CD8-positive, alpha-beta memory T cell (primary cell): Measurements from ENCODE around the gene ZFYVE9. TPM values are rescaled to one million over a fixed set of nuclear protein-coding genes. Genes with fewer than 3 reads are reported as not detected.

Source experiments
- CTCF ChIA-PET: fragments of 350-600 bp; sonication (Branson Sonifier 250); formaldehyde crosslinking; loops from one replicate; lab custom pipeline; 2021; ENCODE audit warnings: antibody characterized with exemption; lab: Charles Lee
- POLR2A ChIA-PET: fragments of 350-600 bp; sonication (Branson Sonifier 250); formaldehyde crosslinking; loops from one replicate; lab custom pipeline; 2021; ENCODE audit warnings: antibody characterized with exemption; lab: Charles Lee
- DNase-seq, 5 donors: peaks; one replicate each; pipeline versions ENCODE4 v3.0.0 to v3.0.0-alpha.2; 2020 to 2022; ENCODE audit warnings: mixed read lengths in 1 of 5
- H3K27ac ChIP-seq: one replicate; pipeline ENCODE4 v1.7.0; 2013; ENCODE audit warnings: low read depth, mild to moderate bottlenecking, low read length, moderate library complexity
- H3K27me3 ChIP-seq: 2 replicates; pipeline ENCODE4 v1.7.0; 2013; ENCODE audit warnings: low read length, mild to moderate bottlenecking; ENCODE audit not compliant: insufficient read depth, poor library complexity, severe bottlenecking
- H3K36me3 ChIP-seq: 2 replicates; pipeline ENCODE4 v1.7.0; 2013; ENCODE audit warnings: mild to moderate bottlenecking, low read length, moderate library complexity; ENCODE audit not compliant: insufficient read depth
- H3K4me1 ChIP-seq: 2 replicates; pipeline ENCODE4 v1.7.0; 2013; ENCODE audit warnings: mild to moderate bottlenecking, low read length, moderate library complexity; ENCODE audit not compliant: insufficient read depth
- H3K4me3 ChIP-seq: 2 replicates; pipeline ENCODE4 v1.7.0; 2013; ENCODE audit warnings: mild to moderate bottlenecking, low read length
- H3K9me3 ChIP-seq: 2 replicates; pipeline ENCODE4 v1.7.0; 2013; ENCODE audit warnings: mild to moderate bottlenecking, low read length
- H3K27ac Mint-ChIP-seq, 8 donors: one replicate each; pipeline ENCODE4 v1.8.0; 2020 to 2021; ENCODE audit warnings: mixed read lengths in 8 of 8, mild to moderate bottlenecking in 6 of 8, inconsistent platforms in 3 of 8, moderate library complexity in 3 of 8
- H3K27me3 Mint-ChIP-seq, 2 donors: one replicate each; pipeline ENCODE4 v1.8.0; 2020 to 2021; ENCODE audit warnings: mixed read lengths in 2 of 2, mild to moderate bottlenecking in 1 of 2, moderate library complexity in 1 of 2
- H3K36me3 Mint-ChIP-seq, 3 donors: one replicate each; pipeline ENCODE4 v1.8.0; 2020 to 2021; ENCODE audit warnings: mixed read lengths in 3 of 3, inconsistent platforms in 1 of 3, mild to moderate bottlenecking in 1 of 3
- H3K4me1 Mint-ChIP-seq, 3 donors: one replicate each; pipeline ENCODE4 v1.8.0; 2020 to 2021; ENCODE audit warnings: mixed read lengths in 3 of 3, inconsistent platforms in 1 of 3, mild to moderate bottlenecking in 1 of 3
- H3K4me3 Mint-ChIP-seq, 7 donors: one replicate each; pipeline ENCODE4 v1.8.0; 2020 to 2021; ENCODE audit warnings: mixed read lengths in 7 of 7, mild to moderate bottlenecking in 6 of 7, moderate library complexity in 4 of 7, inconsistent platforms in 2 of 7
- H3K9me3 Mint-ChIP-seq, 5 donors: one replicate each; pipeline ENCODE4 v1.8.0; 2020 to 2022; ENCODE audit warnings: mixed read lengths in 5 of 5, mild to moderate bottlenecking in 3 of 5, moderate library complexity in 2 of 5, inconsistent platforms in 1 of 5
- polyA plus RNA-seq: library from polyadenylated mRNA; unstranded; fragments of 300-500 nt; fragmentation: Illumina TruSeq; gene quantifications from one replicate; pipeline ENCODE4 v1.2.3, GENCODE V29; 2021
- total RNA-seq, 2 experiments: library from RNA; stranded (reverse); gene quantifications; one replicate each; pipeline ENCODE4 v1.2.3, GENCODE V29; 2021

The ZFYVE9 gene
- total and polyA plus RNA-seq, 3 experiments from 2014 or later = 3.2 to 4.7 (median 4.4) TPM

GRCh38 chr1:52153898-52154297 lies 12.0 kb downstream of the ZFYVE9 start:
- H3K9me3 Mint-ChIP-seq = no peaks in the 10 kb centered on the region
- peaks cover 0 to 2% (median 0%) of the 10 kb centered on the region in 3 donors for H3K36me3 Mint-ChIP-seq
- peaks cover 0 to 18% (median 1%) of the 10 kb centered on the region in 3 donors for H3K4me1 Mint-ChIP-seq
- H3K4me3 Mint-ChIP-seq = no peak overlapping the region
- POLR2A ChIA-PET = no interaction called here
- Histone ChIP-seq H3K27ac (no peak overlapping the region), H3K4me1 (no peaks in the 10 kb centered on the region), H3K9me3 (no peaks in the 10 kb centered on the region), H3K36me3 (no peaks in the 10 kb centered on the region), H3K27me3 (no peaks in the 10 kb centered on the region), H3K4me3 (no peak overlapping the region)
- no peak overlapping the region for H3K27ac Mint-ChIP-seq
- peaks cover 0 to 1% of the 10 kb centered on the region in 2 donors for H3K27me3 Mint-ChIP-seq
- CTCF ChIA-PET = no interaction called here
- DNase-seq = no peak

GRCh38 chr1:52156460-52156859 lies 14.6 kb downstream of the ZFYVE9 start:
- Histone ChIP-seq H3K27me3 (no peaks in the 10 kb centered on the region), H3K4me1 (no peaks in the 10 kb centered on the region), H3K4me3 (no peak overlapping the region), H3K36me3 (no peaks in the 10 kb centered on the region), H3K27ac (no peak overlapping the region), H3K9me3 (no peaks in the 10 kb centered on the region)
- Mint-ChIP-seq H3K36me3 (peaks cover 0 to 7% (median 3%) of the 10 kb centered on the region in 3 donors), H3K4me1 (peaks cover 0 to 19% (median 1%) of the 10 kb centered on the region in 3 donors), H3K27me3 (peaks cover 0 to 3% of the 10 kb centered on the region in 2 donors), H3K9me3 (no peaks in the 10 kb centered on the region), H3K27ac (peak overlapping the region in 1 of 8 donors; percentile 62), H3K4me3 (no peak overlapping the region)
- DNase-seq = no peak
- ChIA-PET CTCF (interaction anchor here (0.6 kb wide), 1 partner anchor 1086 kb away, joined by 3 read pairs; no protein-coding TSS in a partner anchor), POLR2A (no interaction called here)

GRCh38 chr1:52157582-52157981 lies 15.7 kb downstream of the ZFYVE9 start:
- Mint-ChIP-seq H3K27me3 (peaks cover 0 to 3% of the 10 kb centered on the region in 2 donors), H3K27ac (no peak overlapping the region), H3K9me3 (no peaks in the 10 kb centered on the region), H3K4me3 (no peak overlapping the region), H3K4me1 (peaks cover 0 to 18% (median 1%) of the 10 kb centered on the region in 3 donors), H3K36me3 (peaks cover 0 to 10% (median 2%) of the 10 kb centered on the region in 3 donors)
- Histone ChIP-seq H3K9me3 (no peaks in the 10 kb centered on the region), H3K27ac (no peak overlapping the region), H3K27me3 (no peaks in the 10 kb centered on the region), H3K4me1 (no peaks in the 10 kb centered on the region), H3K36me3 (no peaks in the 10 kb centered on the region), H3K4me3 (no peak overlapping the region)
- ChIA-PET POLR2A (no interaction called here), CTCF (no interaction called here)
- no peak for DNase-seq

- Histone ChIP-seq H3K4me3 (no peak overlapping the region), H3K36me3 (no peaks in the 10 kb centered on the region), H3K27ac (no peak overlapping the region), H3K27me3 (no peaks in the 10 kb centered on the region), H3K9me3 (no peaks in the 10 kb centered on the region), H3K4me1 (no peaks in the 10 kb centered on the region)
- no peak overlapping the region for H3K27ac Mint-ChIP-seq
- no peak overlapping the region for H3K4me3 Mint-ChIP-seq
- H3K9me3 Mint-ChIP-seq = no peaks in the 10 kb centered on the region
- H3K27me3 Mint-ChIP-seq = peaks cover 0 to 3% of the 10 kb centered on the region in 2 donors
- H3K4me1 Mint-ChIP-seq = peaks cover 0 to 15% (median 1%) of the 10 kb centered on the region in 3 donors
- DNase-seq = no peak
- POLR2A ChIA-PET = no interaction called here
- CTCF ChIA-PET = no interaction called here
- H3K36me3 Mint-ChIP-seq = peaks cover 0 to 10% (median 2%) of the 10 kb centered on the region in 3 donors
These were observed 16.3 kb downstream of the ZFYVE9 start for GRCh38 chr1:52158218-52158617.

- H3K4me3 ChIP-seq = no peak overlapping the region
- Mint-ChIP-seq H3K36me3 (peaks cover 0 to 10% (median 2%) of the 10 kb centered on the region in 3 donors), H3K4me3 (no peak overlapping the region), H3K9me3 (no peaks in the 10 kb centered on the region), H3K4me1 (peaks cover 0 to 15% (median 1%) of the 10 kb centered on the region in 3 donors), H3K27me3 (peaks cover 0 to 3% of the 10 kb centered on the region in 2 donors), H3K27ac (no peak overlapping the region)
- H3K4me1 ChIP-seq = no peaks in the 10 kb centered on the region
- ChIA-PET CTCF (no interaction called here), POLR2A (no interaction called here)
- H3K27me3 ChIP-seq = no peaks in the 10 kb centered on the region
- H3K9me3 ChIP-seq = no peaks in the 10 kb centered on the region
- H3K27ac ChIP-seq = no peak overlapping the region
- DNase-seq = no peak
- H3K36me3 ChIP-seq = no peaks in the 10 kb centered on the region
These were observed 17.3 kb downstream of the ZFYVE9 start for GRCh38 chr1:52159033-52159789.

GRCh38 chr1:52162947-52163346 lies 21.1 kb downstream of the ZFYVE9 start:
- H3K36me3 Mint-ChIP-seq = peaks cover 0 to 10% (median 2%) of the 10 kb centered on the region in 3 donors

GRCh38 chr1:52164604-52165003 lies 22.7 kb downstream of the ZFYVE9 start:
- Histone ChIP-seq H3K9me3 (no peaks in the 10 kb centered on the region), H3K4me3 (no peak overlapping the region), H3K36me3 (no peaks in the 10 kb centered on the region), H3K27me3 (no peaks in the 10 kb centered on the region), H3K4me1 (no peaks in the 10 kb centered on the region), H3K27ac (no peak overlapping the region)
- H3K4me3 Mint-ChIP-seq = no peak overlapping the region
- peaks cover 0 to 1% (median 0%) of the 10 kb centered on the region in 3 donors for H3K4me1 Mint-ChIP-seq
- H3K9me3 Mint-ChIP-seq = peaks cover 0 to under 1% (median 0%) of the 10 kb centered on the region in 5 donors
- no peak for DNase-seq
- H3K27ac Mint-ChIP-seq = no peak overlapping the region
- peaks cover 0 to 8% (median 2%) of the 10 kb centered on the region in 3 donors for H3K36me3 Mint-ChIP-seq
- POLR2A ChIA-PET = no interaction called here
- peaks cover 0 to 2% of the 10 kb centered on the region in 2 donors for H3K27me3 Mint-ChIP-seq
- CTCF ChIA-PET = no interaction called here

More at GRCh38 chr1:52162947-52163346, 21.1 kb downstream of the ZFYVE9 start:
- H3K27ac ChIP-seq = no peak overlapping the region
- Mint-ChIP-seq H3K9me3 (no peaks in the 10 kb centered on the region), H3K4me1 (peaks cover 0 to 5% (median 0%) of the 10 kb centered on the region in 3 donors), H3K27ac (no peak overlapping the region), H3K27me3 (peaks cover 0 to 2% of the 10 kb centered on the region in 2 donors), H3K4me3 (no peak overlapping the region)
- H3K36me3 ChIP-seq = no peaks in the 10 kb centered on the region
- no peak for DNase-seq
- H3K4me3 ChIP-seq = no peak overlapping the region
- no peaks in the 10 kb centered on the region for H3K9me3 ChIP-seq
- no peaks in the 10 kb centered on the region for H3K4me1 ChIP-seq
- no peaks in the 10 kb centered on the region for H3K27me3 ChIP-seq
- CTCF ChIA-PET = no interaction called here
- POLR2A ChIA-PET = no interaction called here

GRCh38 chr1:52166996-52167753 lies 25.3 kb downstream of the ZFYVE9 start:
- no peak for DNase-seq
- peaks cover 0 to 8% (median 2%) of the 10 kb centered on the region in 3 donors for H3K36me3 Mint-ChIP-seq
- no peaks in the 10 kb centered on the region for H3K36me3 ChIP-seq
- ChIA-PET CTCF (no interaction called here), POLR2A (no interaction called here)
- peak overlapping the region in 1 of 8 donors; percentile 20 for H3K27ac Mint-ChIP-seq
- no peaks in the 10 kb centered on the region for H3K27me3 ChIP-seq
- H3K9me3 ChIP-seq = no peaks in the 10 kb centered on the region
- H3K4me1 Mint-ChIP-seq = peaks cover 0 to 1% (median 0%) of the 10 kb centered on the region in 3 donors
- no peak overlapping the region for H3K4me3 Mint-ChIP-seq
- peaks cover 7 to 14% (median 9%) of the 10 kb centered on the region in 5 donors for H3K9me3 Mint-ChIP-seq
- no peak overlapping the region for H3K4me3 ChIP-seq
- H3K27me3 Mint-ChIP-seq = peaks cover 0 to 2% of the 10 kb centered on the region in 2 donors
- H3K4me1 ChIP-seq = no peaks in the 10 kb centered on the region
- no peak overlapping the region for H3K27ac ChIP-seq
